HUES48 (cell line): ENCODE measurements around the gene LAIR1.
"Not testable (repeated sequence)": the region's sequence is repeated elsewhere in the genome, so short reads cannot be mapped to it uniquely, and the experiment has no call there.

ENCODE experiments used
- H3K27ac ChIP-seq: one replicate; pipeline ENCODE4 v1.7.0; 2013; ENCODE audit warnings: low read depth, low read length, inconsistent platforms
- H3K27me3 ChIP-seq: 2 replicates; pipeline ENCODE4 v1.6.1; 2013; ENCODE audit warnings: mild to moderate bottlenecking, low read length; ENCODE audit not compliant: control insufficient read depth, insufficient read depth
- H3K36me3 ChIP-seq: 2 replicates; pipeline ENCODE4 v1.6.1; 2013; ENCODE audit warnings: low read length; ENCODE audit not compliant: control insufficient read depth, insufficient read depth
- H3K4me1 ChIP-seq: 2 replicates; pipeline ENCODE4 v1.6.1; 2013; ENCODE audit warnings: mild to moderate bottlenecking, low read length; ENCODE audit not compliant: control insufficient read depth, insufficient read depth
- H3K4me3 ChIP-seq: 2 replicates; pipeline ENCODE4 v1.5.1; 2013; ENCODE audit warnings: mild to moderate bottlenecking, low read depth, low read length
- H3K9ac ChIP-seq: 2 replicates; pipeline ENCODE4 v1.6.1; 2013; ENCODE audit warnings: mild to moderate bottlenecking, low read depth, low read length, moderate library complexity
- H3K9me3 ChIP-seq: 2 replicates; pipeline ENCODE4 v1.6.1; 2013; ENCODE audit warnings: low read length; ENCODE audit not compliant: control insufficient read depth, insufficient read depth

LAIR1 gene

DNA sequence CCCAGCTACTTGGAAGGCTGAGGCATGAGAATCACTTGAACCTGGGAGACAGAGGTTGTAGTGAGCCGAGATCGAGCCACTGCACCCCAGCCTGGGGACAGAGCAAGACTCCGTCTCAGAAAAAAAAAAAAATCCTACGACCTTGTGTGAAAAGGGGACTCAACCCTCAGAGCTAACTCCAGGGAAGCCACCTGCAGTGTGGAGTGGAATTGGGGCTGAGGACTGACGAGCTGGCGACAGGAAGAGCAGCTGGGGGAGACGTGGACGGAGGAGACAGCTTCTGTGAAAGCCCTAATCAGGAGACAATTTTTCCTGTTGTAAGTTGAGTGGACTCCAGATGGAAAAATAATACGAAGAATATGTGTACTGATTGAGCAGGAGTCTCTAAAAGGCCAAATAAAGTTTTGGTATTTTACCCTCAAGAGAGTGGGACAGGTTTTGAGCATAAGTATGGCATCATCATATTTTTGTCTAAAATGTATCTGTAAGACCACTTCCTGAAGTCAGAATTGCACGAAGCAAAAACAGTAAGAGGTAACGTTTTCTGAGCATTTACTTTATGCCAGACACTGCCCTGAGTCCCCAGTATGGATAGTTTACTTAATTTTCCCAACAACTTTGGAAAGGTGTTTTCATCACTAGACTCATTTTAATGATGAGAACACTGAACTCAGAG is 12.0 kb upstream of the LAIR1 start:
- H3K27me3 ChIP-seq = no peaks in the 10 kb centered on the region
- no peaks in the 10 kb centered on the region for H3K36me3 ChIP-seq
- no peak overlapping the region for H3K4me3 ChIP-seq
- no peak overlapping the region for H3K9ac ChIP-seq
- no peak overlapping the region for H3K27ac ChIP-seq
- no peaks in the 10 kb centered on the region for H3K4me1 ChIP-seq
- no peaks in the 10 kb centered on the region for H3K9me3 ChIP-seq

DNA sequence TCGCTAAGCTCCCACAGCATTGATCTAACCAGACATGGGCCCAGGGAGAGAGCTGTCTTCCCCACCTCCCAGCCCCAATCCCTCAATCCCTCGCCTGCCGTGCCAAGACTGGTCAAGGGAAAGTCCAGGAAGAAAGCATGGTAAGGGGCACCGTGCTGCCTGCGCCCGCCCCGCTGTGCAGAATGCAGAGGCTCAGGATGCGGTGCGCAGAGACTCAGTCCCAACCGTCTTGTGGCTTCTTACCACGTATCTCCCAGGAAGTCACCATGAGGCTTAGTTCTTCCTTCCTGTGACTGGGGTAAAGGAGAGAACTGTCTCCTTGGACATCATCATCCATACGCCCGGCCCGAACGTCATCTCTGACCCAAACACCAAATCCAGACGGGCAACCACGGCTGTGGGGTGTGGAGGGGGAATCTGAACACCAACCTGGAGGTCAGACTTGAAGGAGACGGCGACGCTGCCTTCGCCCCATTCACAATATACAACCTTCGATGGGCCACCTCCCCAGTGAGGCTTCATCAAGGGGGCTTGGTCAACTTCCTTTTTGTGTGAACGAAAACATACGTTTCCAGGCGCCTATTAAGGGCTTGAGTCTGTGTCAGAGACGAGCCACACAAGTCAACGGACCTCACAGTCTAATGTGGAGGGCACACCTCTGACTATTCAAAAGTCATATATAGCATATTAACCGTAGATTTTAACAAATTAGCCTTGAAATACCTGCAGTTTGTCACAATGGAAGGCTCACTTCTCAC is 10.6 kb upstream of the LAIR1 start:
- H3K4me1 ChIP-seq, H3K9ac ChIP-seq, H3K27me3 ChIP-seq, H3K9me3 ChIP-seq, H3K4me3 ChIP-seq, H3K27ac ChIP-seq, H3K36me3 ChIP-seq: not testable (repeated sequence)

DNA sequence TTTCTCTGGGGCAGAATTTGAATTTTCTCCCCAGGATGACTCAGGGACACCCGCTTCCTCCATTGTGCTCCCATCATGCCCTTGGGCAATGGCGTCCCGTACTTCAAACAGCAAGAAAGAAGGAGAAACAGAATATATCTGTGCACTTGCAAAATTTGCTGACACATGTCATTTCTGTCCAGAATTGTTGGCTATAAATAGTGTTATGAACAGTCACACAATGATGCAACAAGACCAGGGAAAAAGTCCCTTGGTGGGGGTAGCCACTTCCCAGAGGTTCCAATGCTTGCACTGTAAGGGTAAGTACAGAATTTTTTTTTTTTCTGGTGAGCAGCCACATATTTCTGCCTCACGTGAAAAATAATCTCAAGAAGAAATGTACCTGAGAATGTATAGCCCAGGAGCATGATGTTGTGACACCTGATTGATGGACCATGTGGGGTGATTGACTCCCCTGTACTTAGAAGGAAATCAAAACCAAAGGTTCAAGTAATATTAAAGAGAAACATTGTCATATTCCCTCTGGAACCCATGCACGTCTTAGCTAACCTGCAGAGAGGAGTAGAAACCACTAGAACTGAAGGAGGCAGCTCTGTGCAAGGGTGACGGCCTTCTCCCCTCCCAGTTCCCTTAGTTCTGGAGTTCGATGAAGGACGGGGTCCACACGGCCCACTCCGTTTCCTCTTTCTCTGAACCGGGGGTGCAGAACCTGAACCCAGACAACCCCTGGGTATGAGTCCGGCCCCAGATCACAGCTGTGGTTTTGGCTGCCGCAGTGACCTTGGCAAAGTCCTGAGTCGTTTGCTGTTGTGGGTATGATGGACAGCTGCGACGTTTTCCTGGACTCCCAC is 9.3 kb upstream of the LAIR1 start:
- no peak overlapping the region for H3K9ac ChIP-seq
- H3K27me3 ChIP-seq = no peaks in the 10 kb centered on the region
- H3K27ac ChIP-seq = no peak overlapping the region

DNA sequence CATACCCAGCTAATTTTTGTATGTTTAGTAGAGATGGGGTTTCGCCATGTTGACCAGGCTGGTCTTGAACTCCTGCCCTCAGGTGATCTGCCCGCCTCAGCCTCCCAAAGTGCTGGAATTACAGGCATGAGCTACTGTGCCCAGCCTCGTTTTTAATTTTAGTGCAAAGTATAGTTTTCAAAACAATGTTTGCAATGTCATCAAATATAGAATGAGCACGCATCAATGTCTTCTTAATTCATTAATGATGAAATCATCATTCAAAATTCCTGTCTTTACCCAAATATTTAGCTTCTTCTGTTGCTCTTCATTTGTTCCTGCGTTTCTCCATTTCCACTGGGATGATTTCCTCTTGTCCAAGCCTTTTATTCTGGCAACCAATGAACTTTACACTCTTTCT is 6.7 kb upstream of the LAIR1 start:
- H3K27ac ChIP-seq, H3K36me3 ChIP-seq, H3K4me1 ChIP-seq, H3K27me3 ChIP-seq, H3K9ac ChIP-seq, H3K9me3 ChIP-seq, H3K4me3 ChIP-seq: not testable (repeated sequence)

More for the DNA sequence above, 9.3 kb upstream of the LAIR1 start:
- H3K9me3 ChIP-seq = no peaks in the 10 kb centered on the region
- H3K4me3 ChIP-seq = no peak overlapping the region
- no peaks in the 10 kb centered on the region for H3K36me3 ChIP-seq
- no peaks in the 10 kb centered on the region for H3K4me1 ChIP-seq

DNA sequence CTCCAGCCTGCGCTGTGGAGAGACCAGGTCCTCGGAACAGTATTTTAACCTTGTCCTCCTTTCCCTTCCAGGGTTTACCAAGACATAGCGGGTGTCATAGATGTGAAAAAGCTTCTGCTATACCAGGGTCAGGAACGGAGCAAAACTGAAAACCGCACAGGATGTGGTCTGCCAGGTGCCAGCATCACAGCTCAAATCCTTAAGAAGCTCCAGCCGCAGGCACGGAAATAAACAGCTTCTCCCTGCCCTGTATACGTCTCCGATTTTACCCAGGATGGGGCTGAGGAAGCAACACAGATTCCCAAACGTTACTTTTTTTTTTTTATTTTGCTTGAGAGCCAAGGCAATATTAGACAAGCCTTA is 5.7 kb upstream of the LAIR1 start:
- not testable (repeated sequence) for H3K9ac ChIP-seq, H3K4me1 ChIP-seq, H3K4me3 ChIP-seq, H3K9me3 ChIP-seq, H3K27ac ChIP-seq, H3K36me3 ChIP-seq, H3K27me3 ChIP-seq

DNA sequence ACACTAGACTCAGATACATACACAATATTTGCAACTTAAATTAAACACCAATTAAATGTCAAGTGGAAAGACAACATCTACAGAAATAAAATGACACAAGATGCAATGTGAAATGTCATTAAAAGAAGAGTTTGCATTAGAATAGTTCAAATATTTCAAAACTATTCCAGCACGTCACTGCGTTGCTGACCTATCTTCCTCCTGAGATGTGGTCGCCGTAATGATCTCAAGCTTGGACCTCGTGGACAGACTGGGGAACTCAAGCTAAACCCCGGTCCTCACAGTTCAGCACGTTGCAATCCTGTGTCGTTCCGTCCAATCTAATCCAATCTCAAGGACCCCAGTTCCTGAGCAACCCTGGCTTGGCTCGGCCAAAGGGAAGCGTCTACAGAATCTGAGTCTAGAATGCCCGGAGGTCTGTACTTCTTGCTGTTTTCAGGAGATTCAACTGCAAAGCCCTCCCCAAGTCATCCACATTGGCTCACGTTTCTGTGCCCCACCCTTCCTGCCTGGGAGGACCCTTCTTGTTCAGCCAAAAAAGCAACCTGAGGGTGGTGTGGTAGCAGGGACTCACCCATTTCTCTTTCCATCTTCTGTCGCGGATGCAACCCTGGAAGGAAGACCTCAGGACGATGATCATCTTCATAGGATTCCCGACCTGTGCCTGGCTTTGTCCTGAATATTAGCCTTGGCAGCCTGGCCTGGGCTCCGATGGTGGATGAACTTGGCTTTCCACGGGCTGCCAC is 5.1 kb upstream of the LAIR1 start:
- H3K27ac ChIP-seq, H3K4me1 ChIP-seq, H3K9ac ChIP-seq, H3K36me3 ChIP-seq, H3K9me3 ChIP-seq, H3K27me3 ChIP-seq, H3K4me3 ChIP-seq: not testable (repeated sequence)

DNA sequence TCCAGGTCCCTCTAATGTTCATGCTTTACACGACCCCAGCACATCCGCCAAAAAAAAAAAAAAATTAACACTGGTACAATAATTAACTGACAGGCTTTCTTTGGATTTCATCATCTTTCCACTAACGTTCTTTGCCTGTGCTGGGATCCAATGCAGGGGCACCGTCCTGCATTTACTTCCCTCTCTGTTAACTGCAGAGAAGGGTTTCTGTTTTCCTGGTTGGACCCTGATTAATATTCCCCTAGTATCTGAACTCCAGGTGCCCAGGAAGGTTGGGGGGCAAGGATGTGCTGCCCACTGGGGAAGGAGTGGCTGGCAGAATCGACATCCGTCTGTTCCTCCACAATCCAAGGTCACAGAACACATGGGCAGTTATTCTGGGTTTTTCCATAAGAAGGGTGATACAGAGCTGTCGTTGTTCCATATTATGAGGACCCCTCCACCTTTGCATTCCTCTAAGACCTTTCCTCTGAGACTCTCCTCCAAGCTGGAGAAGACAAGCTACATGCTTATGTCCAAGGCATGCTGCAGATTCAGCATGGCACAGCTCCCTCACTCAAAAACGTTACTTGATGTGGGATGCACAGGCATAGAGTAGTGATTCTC is 4.5 kb upstream of the LAIR1 start:
- Histone ChIP-seq H3K27me3 (no peaks in the 10 kb centered on the region), H3K9ac (no peak overlapping the region), H3K4me3 (no peak overlapping the region)

DNA sequence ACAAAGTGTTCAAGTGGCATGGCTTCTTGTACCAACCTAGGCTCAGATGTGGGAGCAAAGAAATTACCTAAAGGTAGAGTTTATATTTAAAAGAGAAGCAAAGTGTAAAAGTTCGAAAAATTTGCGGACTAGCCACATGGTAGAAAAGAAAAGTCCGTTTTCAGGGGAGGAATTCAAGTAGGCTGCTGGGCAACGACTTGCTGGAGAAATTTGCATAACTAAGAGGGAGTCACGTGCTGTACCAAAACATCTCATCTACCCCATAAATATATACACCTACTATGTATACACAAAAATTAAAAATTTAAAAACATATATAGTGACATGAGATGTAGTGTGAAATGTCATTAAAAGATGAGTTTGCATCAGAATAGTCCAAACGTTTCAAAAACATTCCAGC is 2.1 kb upstream of the LAIR1 start:
- H3K4me3 ChIP-seq = no peak overlapping the region

More for the DNA sequence above, 4.5 kb upstream of the LAIR1 start:
- Histone ChIP-seq H3K27ac (no peak overlapping the region), H3K9me3 (no peaks in the 10 kb centered on the region), H3K4me1 (no peaks in the 10 kb centered on the region), H3K36me3 (no peaks in the 10 kb centered on the region)

DNA sequence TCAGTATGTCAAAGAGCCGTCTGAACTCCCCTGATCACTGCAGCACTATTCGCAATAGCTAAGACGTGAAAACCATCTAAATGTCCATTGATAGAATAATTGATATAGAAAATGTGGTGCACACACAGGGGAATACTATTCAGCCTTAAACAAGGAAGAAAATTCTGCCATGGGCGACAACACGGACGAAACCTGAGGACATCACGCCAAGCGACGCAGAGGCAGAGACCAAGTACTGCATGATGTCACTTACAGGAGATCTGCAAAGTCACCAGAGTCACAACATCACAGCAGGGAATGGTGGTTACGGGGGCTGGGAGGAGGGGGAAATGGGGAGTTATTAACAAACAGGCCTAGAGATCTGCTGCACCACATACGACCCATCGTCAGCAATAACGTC is 1.1 kb upstream of the LAIR1 start:
- not testable (repeated sequence) for H3K4me1 ChIP-seq, H3K4me3 ChIP-seq, H3K9ac ChIP-seq, H3K27ac ChIP-seq, H3K27me3 ChIP-seq, H3K9me3 ChIP-seq, H3K36me3 ChIP-seq

More for the DNA sequence above, 2.1 kb upstream of the LAIR1 start:
- H3K9ac ChIP-seq = no peak overlapping the region
- H3K27me3 ChIP-seq = no peaks in the 10 kb centered on the region
- H3K36me3 ChIP-seq = no peaks in the 10 kb centered on the region
- no peak overlapping the region for H3K27ac ChIP-seq
- no peaks in the 10 kb centered on the region for H3K9me3 ChIP-seq
- H3K4me1 ChIP-seq = no peaks in the 10 kb centered on the region

DNA sequence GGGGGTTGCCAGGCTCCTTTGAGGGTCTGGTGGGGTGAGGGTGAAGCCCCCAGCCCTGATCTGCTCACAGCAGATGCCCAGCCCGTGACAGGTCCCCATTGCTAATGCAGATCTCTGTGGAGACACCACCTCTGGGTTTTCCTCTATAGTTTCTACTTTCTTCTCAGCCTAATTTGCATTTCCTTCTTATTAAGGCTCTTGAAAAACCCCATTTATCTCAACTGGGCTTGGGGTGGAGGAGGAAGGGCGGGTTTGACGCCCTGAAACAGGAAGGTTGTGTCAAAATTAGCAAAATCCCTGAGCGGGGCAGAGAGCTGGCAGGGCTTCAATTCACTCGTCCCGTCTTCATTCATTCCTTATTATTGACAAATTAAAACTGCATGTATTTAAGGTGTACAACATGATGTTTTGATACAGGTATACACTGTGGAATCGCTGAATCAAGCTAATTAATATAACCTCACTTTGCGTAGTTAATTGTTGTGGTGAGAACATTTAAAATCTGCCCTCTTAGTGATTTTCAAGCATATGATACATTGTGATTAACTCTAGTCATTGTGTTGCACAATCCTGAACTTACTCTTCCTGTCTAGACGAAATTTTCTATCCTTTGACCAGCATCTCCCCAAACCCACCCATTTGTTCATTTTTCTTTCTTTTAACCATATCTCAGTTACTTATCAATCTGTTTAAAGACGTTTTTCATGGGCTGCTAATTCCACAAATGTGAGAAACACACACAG is 2.9 kb downstream of the LAIR1 start:
- H3K9ac ChIP-seq, H3K27ac ChIP-seq, H3K27me3 ChIP-seq, H3K9me3 ChIP-seq, H3K36me3 ChIP-seq, H3K4me3 ChIP-seq, H3K4me1 ChIP-seq: not testable (repeated sequence)
